ENCODE measurements around the gene TSSK3. TPM values are rescaled to one million over a fixed set of nuclear protein-coding genes. Genes with fewer than 3 reads are reported as not detected.

TSSK3 gene
- total and polyA plus RNA-seq, 2 donors (not counting 1 experiment from before 2014, with no cell fraction given) = 1.8 to 11.6 TPM

- Mint-ChIP-seq H3K4me1 (no peaks in the 10 kb centered on the region), H3K4me3 (no peak overlapping the region), H3K27me3 (no peaks in the 10 kb centered on the region), H3K27ac (no peak overlapping the region), H3K9me3 (ENCODE audit: insufficient read depth) (no peaks in the 10 kb centered on the region)
- Histone ChIP-seq H3K4me3 (ENCODE audit: control extremely low read depth in 1 of 5, extremely low read depth in 1 of 5, insufficient read depth in 1 of 5, low read depth in 2 of 5, low read length in 4 of 5) (no peak overlapping the region), H3K27ac (ENCODE audit: low read length in 2 of 2) (no peak overlapping the region), H3K27me3 (replicated peaks in 1 of 4; ENCODE audit: control extremely low read depth in 1 of 4, control insufficient read depth in 3 of 4, insufficient read depth in 4 of 4, low read length in 3 of 4) (no peaks in the 10 kb centered on the region), H2AFZ (ENCODE audit: insufficient read depth, low read depth, low read length, poor library complexity, severe bottlenecking) (no peak overlapping the region), H3K9me3 (ENCODE audit: control extremely low read depth in 1 of 3, control insufficient read depth in 2 of 3, insufficient read depth in 1 of 3, low read length in 2 of 3) (no peaks in the 10 kb centered on the region), H3K36me3 (replicated peaks in 1 of 2; ENCODE audit: control extremely low read depth in 1 of 2, control insufficient read depth in 1 of 2, extremely low read depth in 1 of 2, insufficient read depth in 2 of 2, low read length in 1 of 2) (no peaks in the 10 kb centered on the region), H3K79me2 (ENCODE audit: control insufficient read depth, insufficient read depth, low read length) (no peaks in the 10 kb centered on the region), H3K9ac (ENCODE audit: low read length) (no peak overlapping the region), H3K4me2 (replicated peaks; ENCODE audit: low read depth, low read length, poor library complexity, severe bottlenecking) (no peak overlapping the region), H3K4me1 (ENCODE audit: control insufficient read depth in 2 of 2, insufficient read depth in 2 of 2, low read length in 2 of 2) (peaks cover 0 to 2% of the 10 kb centered on the region in 2 donors), H4K20me1 (ENCODE audit: control insufficient read depth, insufficient read depth, low read length, poor library complexity, severe bottlenecking) (no peaks in the 10 kb centered on the region)
- ChIA-PET POLR2A (no interaction called here), CTCF (interaction anchor here (0.7 to 1.5 kb wide), 5 partner anchors 11 to 819 kb away, joined by 3 to 6 read pairs (median 4); no protein-coding TSS in a partner anchor)
- DNase-seq (no peak), ATAC-seq (ENCODE audit: low read depth) (no peak)
- no peak for TF ChIP-seq EZH2 (IDR thresholded peaks at IDR 0.05; ENCODE audit: borderline replicate concordance, insufficient read depth, low read depth, low read length, poor library complexity, severe bottlenecking)
- TF ChIP-seq CTCF (IDR thresholded peaks at IDR 0.05) = no peak
- 90% methylated on average over 2 of the region's 4 CpGs for WGBS (ENCODE audit: insufficient coverage)
- intact Hi-C loops (cut with micrococcal nuclease) = no loop called here
Measured at GRCh38 chr1:32405672-32406467, 43.5 kb downstream of the TSSK3 start.

- ChIA-PET POLR2A (no interaction called here), CTCF (interaction anchor here (0.9 to 1.5 kb wide), 2 partner anchors 12 to 191 kb away, joined by 3 to 4 read pairs; no protein-coding TSS in a partner anchor)
- Histone ChIP-seq H3K9ac (ENCODE audit: low read length) (no peak overlapping the region), H3K36me3 (replicated peaks in 1 of 2; ENCODE audit: control extremely low read depth in 1 of 2, control insufficient read depth in 1 of 2, extremely low read depth in 1 of 2, insufficient read depth in 2 of 2, low read length in 1 of 2) (no peaks in the 10 kb centered on the region), H4K20me1 (ENCODE audit: control insufficient read depth, insufficient read depth, low read length, poor library complexity, severe bottlenecking) (no peaks in the 10 kb centered on the region), H3K4me3 (ENCODE audit: control extremely low read depth in 1 of 5, extremely low read depth in 1 of 5, insufficient read depth in 1 of 5, low read depth in 2 of 5, low read length in 4 of 5) (no peak overlapping the region), H3K79me2 (ENCODE audit: control insufficient read depth, insufficient read depth, low read length) (no peaks in the 10 kb centered on the region), H3K4me1 (ENCODE audit: control insufficient read depth in 2 of 2, insufficient read depth in 2 of 2, low read length in 2 of 2) (no peaks in the 10 kb centered on the region), H3K9me3 (ENCODE audit: control extremely low read depth in 1 of 3, control insufficient read depth in 2 of 3, insufficient read depth in 1 of 3, low read length in 2 of 3) (no peaks in the 10 kb centered on the region), H3K27ac (ENCODE audit: low read length in 2 of 2) (no peak overlapping the region), H3K4me2 (replicated peaks; ENCODE audit: low read depth, low read length, poor library complexity, severe bottlenecking) (no peak overlapping the region), H2AFZ (ENCODE audit: insufficient read depth, low read depth, low read length, poor library complexity, severe bottlenecking) (no peak overlapping the region), H3K27me3 (replicated peaks in 1 of 4; ENCODE audit: control extremely low read depth in 1 of 4, control insufficient read depth in 3 of 4, insufficient read depth in 4 of 4, low read length in 3 of 4) (peaks cover 0 to 3% (median 1%) of the 10 kb centered on the region in 4 experiments)
- WGBS (ENCODE audit: insufficient coverage) = 94% methylated on average over 4 of the region's 4 CpGs
- Mint-ChIP-seq H3K4me3 (no peak overlapping the region), H3K27ac (no peak overlapping the region), H3K4me1 (no peaks in the 10 kb centered on the region), H3K27me3 (peaks cover 2% of the 10 kb centered on the region), H3K9me3 (ENCODE audit: insufficient read depth) (no peaks in the 10 kb centered on the region)
- TF ChIP-seq CTCF (IDR thresholded peaks at IDR 0.05) (no peak), EZH2 (IDR thresholded peaks at IDR 0.05; ENCODE audit: borderline replicate concordance, insufficient read depth, low read depth, low read length, poor library complexity, severe bottlenecking) (no peak)
- DNase-seq (no peak), ATAC-seq (ENCODE audit: low read depth) (no peak)
- intact Hi-C loops (cut with micrococcal nuclease) = no loop called here
Measured at GRCh38 chr1:32406629-32407111, 44.3 kb downstream of the TSSK3 start.

Measured in B cell (primary cell).